IMR-90 (cell line): ENCODE data around the gene ZNF385C. TPM values are rescaled to one million over a fixed set of nuclear protein-coding genes. Genes with fewer than 3 reads are reported as not detected.

Experiments
- ATAC-seq: fragments of 200-7000 bp; cut with Tn5 transposase; 2 replicates; pipeline ENCODE4 v1.9.1; 2020; ENCODE audit warnings: low read depth, mild to moderate bottlenecking, moderate library complexity
- BruUV-seq: library from RNA; stranded (reverse); fragments of 400-500 nt; replicated peaks from 2 replicates; lab custom pipeline; 2021; lab: Mats Ljungman, UMichigan
- CTCF ChIA-PET: fragments of 300-600 bp; formaldehyde crosslinking; extraction: SDS; loops from one replicate; lab custom pipeline; 2021; ENCODE audit warnings: antibody characterized with exemption; lab: Yijun Ruan, JAX
- POLR2A ChIA-PET: fragments of 300-600 bp; sonication (Branson Sonifier 250); formaldehyde crosslinking; loops from one replicate; lab custom pipeline; 2022; ENCODE audit warnings: antibody characterized with exemption; ENCODE audit not compliant: unreplicated experiment; lab: Charles Lee
- DNase-seq: peaks from one replicate; pipeline ENCODE4 v3.0.0; 2013
- H2AFZ ChIP-seq: replicated peaks from 2 replicates; pipeline ENCODE3; 2013; ENCODE audit warnings: low read length, mild to moderate bottlenecking; ENCODE audit not compliant: poor library complexity
- H2AK5ac ChIP-seq: 2 replicates; pipeline ENCODE4 v1.6.1; 2013; ENCODE audit warnings: low read depth, low read length, inconsistent platforms
- H2AK9ac ChIP-seq: replicated peaks from 2 replicates; pipeline ENCODE3; 2013; ENCODE audit warnings: mild to moderate bottlenecking, low read depth, low read length, moderate library complexity; ENCODE audit not compliant: poor library complexity
- H2BK120ac ChIP-seq: 2 replicates; pipeline ENCODE4 v1.6.1; 2013; ENCODE audit warnings: low read depth, low read length, inconsistent platforms
- H2BK15ac ChIP-seq: 3 replicates; pipeline ENCODE4 v1.6.1; 2013; ENCODE audit warnings: low read depth, low read length, inconsistent platforms
- H2BK20ac ChIP-seq: 2 replicates; pipeline ENCODE4 v1.6.1; 2013; ENCODE audit warnings: low read depth, mild to moderate bottlenecking, inconsistent platforms, low read length, moderate library complexity
- H2BK5ac ChIP-seq: 2 replicates; pipeline ENCODE4 v1.6.1; 2013; ENCODE audit warnings: mild to moderate bottlenecking, low read depth, low read length, inconsistent platforms; ENCODE audit not compliant: poor library complexity, severe bottlenecking
- H3K14ac ChIP-seq: replicated peaks from 2 replicates; pipeline ENCODE4 v1.6.1; 2013; ENCODE audit warnings: low read depth, low read length, inconsistent platforms
- H3K18ac ChIP-seq: 2 replicates; pipeline ENCODE4 v1.6.1; 2013; ENCODE audit warnings: low read depth, low read length, control low read depth
- H3K23ac ChIP-seq: 2 replicates; pipeline ENCODE4 v1.6.1; 2013; ENCODE audit warnings: low read depth, low read length, inconsistent platforms
- H3K27ac ChIP-seq: 2 replicates; pipeline ENCODE4 v1.5.1; 2013; ENCODE audit warnings: mild to moderate bottlenecking, control low read depth, low read length; ENCODE audit not compliant: insufficient read depth
- H3K27me3 ChIP-seq: 2 replicates; pipeline ENCODE4 v1.6.1; 2013; ENCODE audit warnings: low read length; ENCODE audit not compliant: control insufficient read depth, insufficient read depth
- H3K36me3 ChIP-seq: 2 replicates; pipeline ENCODE4 v1.6.1; 2013; ENCODE audit warnings: low read length, mixed read lengths; ENCODE audit not compliant: control insufficient read depth, insufficient read depth
- H3K4ac ChIP-seq: 2 replicates; pipeline ENCODE4 v1.6.1; 2013; ENCODE audit warnings: low read depth, low read length, inconsistent platforms
- H3K4me1 ChIP-seq: 2 replicates; pipeline ENCODE4 v1.6.1; 2013; ENCODE audit warnings: low read length, mixed read lengths; ENCODE audit not compliant: control insufficient read depth, insufficient read depth
- H3K4me2 ChIP-seq: 2 replicates; pipeline ENCODE4 v1.6.1; 2013; ENCODE audit warnings: low read depth, mild to moderate bottlenecking, control low read depth, low read length, moderate library complexity
- H3K4me3 ChIP-seq: 2 replicates; pipeline ENCODE4 v1.5.1; 2013; ENCODE audit warnings: low read depth, mild to moderate bottlenecking, control low read depth, low read length, moderate library complexity; ENCODE audit not compliant: insufficient read depth
- H3K56ac ChIP-seq: 2 replicates; pipeline ENCODE4 v1.6.1; 2013; ENCODE audit warnings: low read length, inconsistent platforms; ENCODE audit not compliant: insufficient read depth; ENCODE audit errors: extremely low read depth
- H3K79me1 ChIP-seq, 2 experiments: 2 replicates each; pipeline ENCODE4 v1.6.1; 2013; ENCODE audit warnings: low read length in 2 of 2, inconsistent platforms in 1 of 2, low read depth in 1 of 2
- H3K9ac ChIP-seq: 2 replicates; pipeline ENCODE4 v1.6.1; 2013; ENCODE audit warnings: low read depth, low read length, control low read depth
- H3K9me1 ChIP-seq: 2 replicates; pipeline ENCODE4 v1.6.1; 2013; ENCODE audit warnings: low read length, inconsistent platforms; ENCODE audit not compliant: insufficient read depth
- H3K9me3 ChIP-seq: 2 replicates; pipeline ENCODE4 v1.6.1; 2013; ENCODE audit warnings: low read length; ENCODE audit not compliant: control insufficient read depth, insufficient read depth
- H4K20me1 ChIP-seq: 2 replicates; pipeline ENCODE4 v1.6.1; 2013; ENCODE audit warnings: low read length, inconsistent platforms; ENCODE audit not compliant: insufficient read depth
- H4K5ac ChIP-seq: 2 replicates; pipeline ENCODE4 v1.6.1; 2013; ENCODE audit warnings: mild to moderate bottlenecking, low read depth, low read length, control low read depth
- H4K8ac ChIP-seq, 2 experiments: 2 replicates each; pipeline ENCODE4 v1.6.1; 2013; ENCODE audit warnings: low read depth in 2 of 2, low read length in 2 of 2, control low read depth in 1 of 2, inconsistent platforms in 1 of 2
- H4K91ac ChIP-seq: 2 replicates; pipeline ENCODE4 v1.6.1; 2013; ENCODE audit warnings: low read depth, low read length, inconsistent platforms; ENCODE audit not compliant: insufficient read depth
- BHLHE40 ChIP-seq: fragments of 150-350 bp; IDR thresholded peaks from 2 replicates; pipeline ENCODE4 v1.6.1; 2016; ENCODE audit warnings: mild to moderate bottlenecking, low read depth, low read length
- CEBPB ChIP-seq: IDR thresholded peaks from 2 replicates; pipeline ENCODE4 v1.6.1; 2012; ENCODE audit warnings: low read depth, low read length, improper control_type of control experiment
- CHD1 ChIP-seq: IDR thresholded peaks from 2 replicates; pipeline ENCODE4 v1.6.1; 2012; ENCODE audit warnings: low read depth, low read length, improper control_type of control experiment
- FOS ChIP-seq: fragments of 150-350 bp; IDR thresholded peaks from 2 replicates; pipeline ENCODE4 v1.6.1; 2016; ENCODE audit warnings: low read depth, low read length
- MXI1 ChIP-seq: IDR thresholded peaks from 2 replicates; pipeline ENCODE4 v1.6.1; 2012; ENCODE audit warnings: low read depth, mild to moderate bottlenecking, low read length, moderate library complexity, borderline replicate concordance
- RCOR1 ChIP-seq: IDR thresholded peaks from 2 replicates; pipeline ENCODE4 v1.6.1; 2012; ENCODE audit warnings: mild to moderate bottlenecking, low read length, improper control_type of control experiment; ENCODE audit not compliant: insufficient replicate concordance
- RFX5 ChIP-seq: IDR thresholded peaks from 2 replicates; pipeline ENCODE4 v1.8.0; 2012; ENCODE audit warnings: low read depth, mild to moderate bottlenecking, low read length, moderate library complexity
- SMC3 ChIP-seq: fragments of 150-350 bp; IDR thresholded peaks from 2 replicates; pipeline ENCODE4 v1.6.1; 2016; ENCODE audit warnings: low read depth, mild to moderate bottlenecking, antibody characterized with exemption, low read length, moderate library complexity
- USF2 ChIP-seq: fragments of 150-350 bp; IDR thresholded peaks from 2 replicates; pipeline ENCODE4 v1.6.1; 2017; ENCODE audit warnings: mild to moderate bottlenecking, antibody characterized with exemption, low read length, low read depth
- WGBS, 2 experiments: methylation state at CpG; one replicate each; pipeline versions ENCODE4 v1.1.5 to v1.1.7; 2013; ENCODE audit warnings: missing lambda C conversion rate in 2 of 2; ENCODE audit not compliant: insufficient read length in 1 of 2; ENCODE audit errors: extremely low coverage in 2 of 2; 5-methylcytosine and 5-hydroxymethylcytosine counted together
- dilution Hi-C: fragments of 300-500 bp; cut with HindIII; formaldehyde crosslinking; loops from one replicate; pipeline ENCODE4 v1.14.3; 2018; ENCODE audit warnings: low sequenced_read_pairs; ENCODE audit not compliant: unreplicated experiment
- in situ Hi-C: fragments of 300-500 bp; cut with MboI; formaldehyde crosslinking; loops from 3 replicates; pipeline ENCODE4 v1.14.3; 2019; ENCODE audit warnings: low sequenced_read_pairs, inconsistent platforms, mixed read lengths
- intact Hi-C: fragments of 100-400 bp; cut with micrococcal nuclease; formaldehyde crosslinking; loops from 2 replicates; pipeline ENCODE4 v1.10.0; 2022
- polyA plus RNA-seq, 3 experiments: library from polyadenylated mRNA; depleted of rRNA; stranded (reverse); fragments of >200 nt; gene quantifications; 2 replicates each; pipeline ENCODE4 v1.2.3, GENCODE V29; 2012; ENCODE audit warnings: low replicate concordance in 1 of 3
- total RNA-seq: library from RNA; depleted of rRNA; stranded (reverse); fragments of >200 nt; gene quantifications from 2 replicates; pipeline ENCODE4 v1.2.3, GENCODE V29; 2012

ZNF385C gene
- total and polyA plus RNA-seq, 2 of the 4 experiments (the other 2 are of a cell fraction): not detected

DNA sequence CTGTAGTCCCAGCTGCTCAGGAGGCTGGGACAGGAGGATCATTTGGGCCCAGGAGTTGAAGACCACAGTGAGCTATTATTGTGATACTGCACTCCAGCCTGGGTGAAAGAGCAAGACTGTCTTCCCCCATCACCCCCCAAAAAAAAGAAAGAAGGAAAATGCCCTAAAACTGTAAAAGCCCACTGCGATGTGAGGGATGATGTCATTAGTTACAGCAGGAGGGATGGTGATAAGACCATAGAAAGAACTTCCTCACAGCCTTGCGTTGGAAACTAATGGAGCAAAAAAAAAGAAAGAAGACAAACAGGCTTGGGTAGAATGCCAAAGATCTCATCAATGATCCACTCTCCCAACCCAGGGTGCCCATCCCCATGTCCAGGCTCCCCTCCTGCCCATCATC lies 18.7 kb downstream of the ZNF385C start:
- Histone ChIP-seq H3K18ac (no peak overlapping the region), H2BK15ac (no peak overlapping the region), H3K56ac (no peak overlapping the region), H3K27me3 (peaks cover 47% of the 10 kb centered on the region), H4K20me1 (no peaks in the 10 kb centered on the region), H2AK9ac (no peak overlapping the region), H3K4ac (no peak overlapping the region), H3K79me1 (no peaks in the 10 kb centered on the region), H4K8ac (no peak overlapping the region), H2AK5ac (no peak overlapping the region), H2BK120ac (no peak overlapping the region), H2BK5ac (no peak overlapping the region), H3K9me1 (no peaks in the 10 kb centered on the region), H3K4me3 (no peak overlapping the region), H3K9me3 (no peaks in the 10 kb centered on the region), H2AFZ (no peak overlapping the region), H3K36me3 (no peaks in the 10 kb centered on the region), H3K14ac (no peak overlapping the region), H3K9ac (no peak overlapping the region), H3K4me1 (no peaks in the 10 kb centered on the region), H4K5ac (no peak overlapping the region), H2BK20ac (no peak overlapping the region), H3K4me2 (no peak overlapping the region), H3K23ac (no peak overlapping the region; the same call in 1 of the 2 replicates), H3K27ac (no peak overlapping the region), H4K91ac (no peak overlapping the region)
- no TSS peak for BruUV-seq
- DNase-seq: no peak
- ChIA-PET CTCF (no interaction called here), POLR2A (no interaction called here)
- no peak for TF ChIP-seq SMC3
- no peak for TF ChIP-seq USF2
- no peak for TF ChIP-seq FOS
- no peak for TF ChIP-seq RCOR1
- TF ChIP-seq RFX5: no peak
- TF ChIP-seq BHLHE40: no peak
- no peak for TF ChIP-seq CEBPB
- no peak for TF ChIP-seq MXI1
- no peak for TF ChIP-seq CHD1
- intact Hi-C loops: no loop called here
- in situ Hi-C loops: no loop called here
- no CpG with 5 or more reads among the region's 2 CpGs for WGBS, 2 experiments
- no peak for ATAC-seq
- dilution Hi-C loops: no loop called here
